GOT3 (cell line): ENCODE measurements around the gene GNRHR.
"Not testable (repeated sequence)": the region's sequence is repeated elsewhere in the genome, so short reads cannot be mapped to it uniquely, and the experiment has no call there.

ENCODE experiments used
- DNase-seq: peaks from one replicate; lab custom pipeline; 2025; ENCODE audit warnings: mixed read lengths; lab: John Stamatoyannopoulos, UW

Gene GNRHR

GRCh38 chr4:67754288-67754687 is at the start of gene GNRHR:
GNRHR (minus strand) TSS chr4:67754388; CDS start chr4:67754335, 53 bp downstream.
- no peak for DNase-seq

- DNase-seq = no peak
Observed at GRCh38 chr4:67796810-67797209, 42.6 kb upstream of the GNRHR start.

- no peak for DNase-seq
Observed at GRCh38 chr4:67790721-67791120, 36.5 kb upstream of the GNRHR start.

GRCh38 chr4:67787311-67787710 is 33.1 kb upstream of the GNRHR start:
- DNase-seq = no peak

GRCh38 chr4:67785528-67785927 is 31.3 kb upstream of the GNRHR start:
- no peak for DNase-seq

- DNase-seq = no peak
Observed at GRCh38 chr4:67779631-67780030, 25.4 kb upstream of the GNRHR start.

- DNase-seq = no peak
Observed at GRCh38 chr4:67776746-67777145, 22.6 kb upstream of the GNRHR start.

GRCh38 chr4:67770422-67770821 is 16.2 kb upstream of the GNRHR start:
- DNase-seq = no peak

- no peak for DNase-seq
Observed at GRCh38 chr4:67765928-67766327, 11.7 kb upstream of the GNRHR start.

- no peak for DNase-seq
Observed at GRCh38 chr4:67765401-67765800, 11.2 kb upstream of the GNRHR start.

- DNase-seq = no peak
Observed at GRCh38 chr4:67764183-67764582, 10.0 kb upstream of the GNRHR start.

GRCh38 chr4:67762086-67762485 is 7.9 kb upstream of the GNRHR start:
- DNase-seq = no peak

GRCh38 chr4:67756991-67757390 is 2.8 kb upstream of the GNRHR start:
- not testable (repeated sequence) for DNase-seq

- DNase-seq = no peak
Observed at GRCh38 chr4:67755974-67756373, 1.8 kb upstream of the GNRHR start.

- DNase-seq = no peak
Observed at GRCh38 chr4:67751260-67751659, 2.9 kb downstream of the GNRHR start.

GRCh38 chr4:67750691-67751090 is 3.5 kb downstream of the GNRHR start:
- DNase-seq = no peak

- DNase-seq = no peak
Observed at GRCh38 chr4:67749286-67749685, 4.9 kb downstream of the GNRHR start.

- DNase-seq = no peak
Observed at GRCh38 chr4:67746797-67747495, 7.2 kb downstream of the GNRHR start.

GRCh38 chr4:67744561-67745283 is 9.5 kb downstream of the GNRHR start:
- DNase-seq = no peak

GRCh38 chr4:67743194-67743593 is 11.0 kb downstream of the GNRHR start:
- DNase-seq = no peak

- no peak for DNase-seq
Observed at GRCh38 chr4:67736262-67736661, 17.9 kb downstream of the GNRHR start.

GRCh38 chr4:67735325-67735724 is 18.9 kb downstream of the GNRHR start:
- no peak for DNase-seq

- not testable (repeated sequence) for DNase-seq
Observed at GRCh38 chr4:67730511-67730910, 23.7 kb downstream of the GNRHR start.
